ENCODE measurements around the gene CNOT6L. TPM values are rescaled to one million over a fixed set of nuclear protein-coding genes. Genes with fewer than 3 reads are reported as not detected.

The CNOT6L gene
- polyA plus RNA-seq, 1 donor from 2014 or later = 14.4 TPM

DNA sequence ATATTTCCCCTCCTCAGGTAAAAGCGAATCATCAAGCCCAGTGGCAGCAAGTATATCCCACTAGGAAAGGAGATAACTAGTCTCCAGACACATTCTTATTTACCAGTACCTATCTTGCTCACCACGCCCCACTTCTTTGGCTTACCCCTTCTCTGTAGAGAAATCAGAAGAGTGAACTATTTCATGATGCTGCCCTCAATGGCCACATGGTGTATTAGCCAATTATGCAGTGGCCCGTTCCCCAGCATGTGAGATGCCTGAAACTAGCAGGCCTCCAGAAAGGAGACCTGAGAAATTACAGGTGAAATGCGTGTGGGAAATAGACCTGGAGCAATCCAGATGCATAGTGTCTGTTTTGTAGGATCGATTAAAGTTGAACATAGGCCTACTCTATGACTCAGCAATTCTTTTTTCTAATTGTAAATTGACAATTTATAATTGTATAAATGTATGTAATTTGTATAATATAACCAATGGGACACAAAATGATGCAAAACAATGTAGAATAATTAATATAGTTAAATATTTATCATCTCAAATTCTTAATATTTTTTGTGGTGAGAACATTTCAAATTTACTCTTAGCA is 126.2 kb downstream of the CNOT6L start:
- Histone ChIP-seq H3F3A (ENCODE audit: insufficient read depth, low read length, poor library complexity, severe bottlenecking) (no peaks in the 10 kb centered on the region), H2AFZ (ENCODE audit: low read depth, low read length) (no peak overlapping the region), H3K79me2 (replicated peaks; ENCODE audit: insufficient read depth, low read length) (no peaks in the 10 kb centered on the region), H3K36me3 (ENCODE audit: insufficient read depth, low read length) (no peaks in the 10 kb centered on the region), H4K20me1 (ENCODE audit: insufficient read depth) (no peaks in the 10 kb centered on the region), H3K9ac (ENCODE audit: low read length) (no peak overlapping the region), H3K9me2 (ENCODE audit: insufficient read depth, low read length) (no peaks in the 10 kb centered on the region), H3K9me3 (ENCODE audit: low read length) (no peaks in the 10 kb centered on the region), H3K27ac (ENCODE audit: low read length) (no peak overlapping the region), H3K4me2 (ENCODE audit: low read length) (no peak overlapping the region), H3K27me3 (ENCODE audit: insufficient read depth, low read depth, low read length) (no peaks in the 10 kb centered on the region), H3K4me3 (ENCODE audit: low read length) (no peak overlapping the region)
- TF ChIP-seq, protein P1, sequence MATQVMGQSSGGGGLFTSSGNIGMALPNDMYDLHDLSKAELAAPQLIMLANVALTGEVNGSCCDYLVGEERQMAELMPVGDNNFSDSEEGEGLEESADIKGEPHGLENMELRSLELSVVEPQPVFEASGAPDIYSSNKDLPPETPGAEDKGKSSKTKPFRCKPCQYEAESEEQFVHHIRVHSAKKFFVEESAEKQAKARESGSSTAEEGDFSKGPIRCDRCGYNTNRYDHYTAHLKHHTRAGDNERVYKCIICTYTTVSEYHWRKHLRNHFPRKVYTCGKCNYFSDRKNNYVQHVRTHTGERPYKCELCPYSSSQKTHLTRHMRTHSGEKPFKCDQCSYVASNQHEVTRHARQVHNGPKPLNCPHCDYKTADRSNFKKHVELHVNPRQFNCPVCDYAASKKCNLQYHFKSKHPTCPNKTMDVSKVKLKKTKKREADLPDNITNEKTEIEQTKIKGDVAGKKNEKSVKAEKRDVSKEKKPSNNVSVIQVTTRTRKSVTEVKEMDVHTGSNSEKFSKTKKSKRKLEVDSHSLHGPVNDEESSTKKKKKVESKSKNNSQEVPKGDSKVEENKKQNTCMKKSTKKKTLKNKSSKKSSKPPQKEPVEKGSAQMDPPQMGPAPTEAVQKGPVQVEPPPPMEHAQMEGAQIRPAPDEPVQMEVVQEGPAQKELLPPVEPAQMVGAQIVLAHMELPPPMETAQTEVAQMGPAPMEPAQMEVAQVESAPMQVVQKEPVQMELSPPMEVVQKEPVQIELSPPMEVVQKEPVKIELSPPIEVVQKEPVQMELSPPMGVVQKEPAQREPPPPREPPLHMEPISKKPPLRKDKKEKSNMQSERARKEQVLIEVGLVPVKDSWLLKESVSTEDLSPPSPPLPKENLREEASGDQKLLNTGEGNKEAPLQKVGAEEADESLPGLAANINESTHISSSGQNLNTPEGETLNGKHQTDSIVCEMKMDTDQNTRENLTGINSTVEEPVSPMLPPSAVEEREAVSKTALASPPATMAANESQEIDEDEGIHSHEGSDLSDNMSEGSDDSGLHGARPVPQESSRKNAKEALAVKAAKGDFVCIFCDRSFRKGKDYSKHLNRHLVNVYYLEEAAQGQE (IDR thresholded peaks at IDR 0.05; ENCODE audit: borderline replicate concordance) = no peak
- TF ChIP-seq TAF1 (IDR thresholded peaks at IDR 0.05; ENCODE audit: low read depth) (no peak), EZH2 (IDR thresholded peaks at IDR 0.05; ENCODE audit: borderline replicate concordance, insufficient read depth, low read length, poor library complexity, severe bottlenecking) (no peak), POLR2AphosphoS5 (IDR thresholded peaks at IDR 0.05) (no peak), EP300 (conservative IDR thresholded peaks at IDR 0.05; ENCODE audit: poor library complexity, severe bottlenecking) (no peak), SMC3 (conservative IDR thresholded peaks at IDR 0.05; ENCODE audit: poor library complexity) (no peak), MXI1 (conservative IDR thresholded peaks at IDR 0.05; ENCODE audit: poor library complexity, severe bottlenecking) (no peak), RAD21 (conservative IDR thresholded peaks at IDR 0.05) (no peak)
- TF ChIP-seq, protein P2, sequence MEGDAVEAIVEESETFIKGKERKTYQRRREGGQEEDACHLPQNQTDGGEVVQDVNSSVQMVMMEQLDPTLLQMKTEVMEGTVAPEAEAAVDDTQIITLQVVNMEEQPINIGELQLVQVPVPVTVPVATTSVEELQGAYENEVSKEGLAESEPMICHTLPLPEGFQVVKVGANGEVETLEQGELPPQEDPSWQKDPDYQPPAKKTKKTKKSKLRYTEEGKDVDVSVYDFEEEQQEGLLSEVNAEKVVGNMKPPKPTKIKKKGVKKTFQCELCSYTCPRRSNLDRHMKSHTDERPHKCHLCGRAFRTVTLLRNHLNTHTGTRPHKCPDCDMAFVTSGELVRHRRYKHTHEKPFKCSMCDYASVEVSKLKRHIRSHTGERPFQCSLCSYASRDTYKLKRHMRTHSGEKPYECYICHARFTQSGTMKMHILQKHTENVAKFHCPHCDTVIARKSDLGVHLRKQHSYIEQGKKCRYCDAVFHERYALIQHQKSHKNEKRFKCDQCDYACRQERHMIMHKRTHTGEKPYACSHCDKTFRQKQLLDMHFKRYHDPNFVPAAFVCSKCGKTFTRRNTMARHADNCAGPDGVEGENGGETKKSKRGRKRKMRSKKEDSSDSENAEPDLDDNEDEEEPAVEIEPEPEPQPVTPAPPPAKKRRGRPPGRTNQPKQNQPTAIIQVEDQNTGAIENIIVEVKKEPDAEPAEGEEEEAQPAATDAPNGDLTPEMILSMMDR (IDR thresholded peaks at IDR 0.05; ENCODE audit: poor library complexity, severe bottlenecking) = no peak

DNA sequence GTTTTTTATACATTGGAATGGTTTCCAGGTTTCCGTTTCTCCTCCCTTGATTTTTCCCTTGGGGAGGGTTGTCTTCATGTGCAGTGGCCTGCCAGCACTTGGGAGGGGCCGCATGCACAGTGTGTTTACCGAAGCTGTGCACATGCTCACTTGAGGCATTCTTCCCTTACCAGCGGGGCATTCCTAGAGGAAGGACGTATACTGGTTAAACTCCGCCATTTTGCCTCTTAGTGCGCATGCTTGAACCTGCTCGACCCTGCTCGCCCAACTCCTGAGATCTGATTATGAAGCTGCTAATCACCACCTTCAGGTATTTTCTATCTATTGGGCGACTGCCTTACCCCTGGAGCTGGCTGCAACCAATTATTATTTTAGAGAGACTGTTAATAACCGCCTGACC is 137.4 kb downstream of the CNOT6L start:
- H3K4me3 ChIP-seq (ENCODE audit: low read length) = no peak overlapping the region
- no peak for TF ChIP-seq POLR2AphosphoS5 (IDR thresholded peaks at IDR 0.05)
- TF ChIP-seq, protein P2 (IDR thresholded peaks at IDR 0.05; ENCODE audit: poor library complexity, severe bottlenecking) = no peak
- no peak for TF ChIP-seq RAD21 (conservative IDR thresholded peaks at IDR 0.05)
- TF ChIP-seq EZH2 (IDR thresholded peaks at IDR 0.05; ENCODE audit: borderline replicate concordance, insufficient read depth, low read length, poor library complexity, severe bottlenecking) = no peak
- TF ChIP-seq TAF1 (IDR thresholded peaks at IDR 0.05; ENCODE audit: low read depth) = no peak
- no peak for TF ChIP-seq SMC3 (conservative IDR thresholded peaks at IDR 0.05; ENCODE audit: poor library complexity)
- TF ChIP-seq, protein P1 (IDR thresholded peaks at IDR 0.05; ENCODE audit: borderline replicate concordance) = no peak
- no peak for TF ChIP-seq EP300 (conservative IDR thresholded peaks at IDR 0.05; ENCODE audit: poor library complexity, severe bottlenecking)
- TF ChIP-seq MXI1 (conservative IDR thresholded peaks at IDR 0.05; ENCODE audit: poor library complexity, severe bottlenecking) = no peak
- no peaks in the 10 kb centered on the region for H4K20me1 ChIP-seq (ENCODE audit: insufficient read depth)
- H3K36me3 ChIP-seq (ENCODE audit: insufficient read depth, low read length) = no peaks in the 10 kb centered on the region
- no peaks in the 10 kb centered on the region for H3K9me3 ChIP-seq (ENCODE audit: low read length)
- H3F3A ChIP-seq (ENCODE audit: insufficient read depth, low read length, poor library complexity, severe bottlenecking) = no peaks in the 10 kb centered on the region
- no peak overlapping the region for H3K4me2 ChIP-seq (ENCODE audit: low read length)
- no peak overlapping the region for H3K27ac ChIP-seq (ENCODE audit: low read length)
- H3K9ac ChIP-seq (ENCODE audit: low read length) = no peak overlapping the region
- no peaks in the 10 kb centered on the region for H3K79me2 ChIP-seq (replicated peaks; ENCODE audit: insufficient read depth, low read length)
- no peak overlapping the region for H2AFZ ChIP-seq (ENCODE audit: low read depth, low read length)
- H3K9me2 ChIP-seq (ENCODE audit: insufficient read depth, low read length) = no peaks in the 10 kb centered on the region
- no peaks in the 10 kb centered on the region for H3K27me3 ChIP-seq (ENCODE audit: insufficient read depth, low read depth, low read length)

All from neural cell (in vitro differentiated cells).